Measurements from ENCODE around the gene LGALS14.
"Not testable (repeated sequence)": the region's sequence is repeated elsewhere in the genome, so short reads cannot be mapped to it uniquely, and the experiment has no call there.

The LGALS14 gene

GRCh38 chr19:39695759-39696158 lies 8.5 kb upstream of the LGALS14 start:
- DNase-seq (ENCODE audit: low spot score), result no peak

- DNase-seq (ENCODE audit: low spot score), result no peak
These were observed 7.9 kb upstream of the LGALS14 start for GRCh38 chr19:39696387-39696786.

GRCh38 chr19:39698535-39698934 lies 5.7 kb upstream of the LGALS14 start:
- DNase-seq (ENCODE audit: low spot score), result no peak

- DNase-seq (ENCODE audit: low spot score), result no peak
These were observed 3.0 kb upstream of the LGALS14 start for GRCh38 chr19:39701291-39701690.

GRCh38 chr19:39705578-39706188 lies 1.4 kb downstream of the LGALS14 start:
- no peak for DNase-seq (ENCODE audit: low spot score)

- no peak for DNase-seq (ENCODE audit: low spot score)
These were observed 4.3 kb downstream of the LGALS14 start for GRCh38 chr19:39708594-39708993.

- DNase-seq (ENCODE audit: low spot score), result no peak
These were observed 5.0 kb downstream of the LGALS14 start for GRCh38 chr19:39709026-39709872.

- DNase-seq (ENCODE audit: low spot score), result no peak
These were observed 6.1 kb downstream of the LGALS14 start for GRCh38 chr19:39710333-39710890.

GRCh38 chr19:39720144-39720543 lies 15.9 kb downstream of the LGALS14 start:
- DNase-seq (ENCODE audit: low spot score), result not testable (repeated sequence)

GRCh38 chr19:39725995-39726394 lies 21.7 kb downstream of the LGALS14 start:
- DNase-seq (ENCODE audit: low spot score), result no peak

GRCh38 chr19:39727070-39727800 lies 23.0 kb downstream of the LGALS14 start:
- no peak for DNase-seq (ENCODE audit: low spot score)

GRCh38 chr19:39728040-39728439 lies 23.8 kb downstream of the LGALS14 start:
- no peak for DNase-seq (ENCODE audit: low spot score)

- DNase-seq (ENCODE audit: low spot score), result no peak
These were observed 25.3 kb downstream of the LGALS14 start for GRCh38 chr19:39729594-39729993.

- no peak for DNase-seq (ENCODE audit: low spot score)
These were observed 27.4 kb downstream of the LGALS14 start for GRCh38 chr19:39731685-39732084.

GRCh38 chr19:39733841-39734240 lies 29.6 kb downstream of the LGALS14 start:
- no peak for DNase-seq (ENCODE audit: low spot score)

GRCh38 chr19:39735688-39736087 lies 31.4 kb downstream of the LGALS14 start:
- no peak for DNase-seq (ENCODE audit: low spot score)

GRCh38 chr19:39736088-39736487 lies 31.8 kb downstream of the LGALS14 start:
- no peak for DNase-seq (ENCODE audit: low spot score)

GRCh38 chr19:39737351-39737750 lies 33.1 kb downstream of the LGALS14 start:
- no peak for DNase-seq (ENCODE audit: low spot score)

GRCh38 chr19:39737891-39738290 lies 33.6 kb downstream of the LGALS14 start, which contains the start of gene CLC:
TSS of gene CLC (minus strand) at chr19:39738029. CDS start at chr19:39737952, 77 bp downstream.
- no peak for DNase-seq (ENCODE audit: low spot score)

- DNase-seq (ENCODE audit: low spot score), result no peak
These were observed 34.5 kb downstream of the LGALS14 start for GRCh38 chr19:39738814-39739213.

GRCh38 chr19:39740395-39740794 lies 36.1 kb downstream of the LGALS14 start:
- DNase-seq (ENCODE audit: low spot score), result no peak

- DNase-seq (ENCODE audit: low spot score), result no peak
These were observed 41.4 kb downstream of the LGALS14 start for GRCh38 chr19:39745643-39746042.

Data from left forelimb (tissue), 1 donor.